Tongue (tissue), 2 donors: ENCODE results near the gene SLC37A1. TPM values are rescaled to one million over a fixed set of nuclear protein-coding genes. Genes with fewer than 3 reads are reported as not detected.

Experiments used
- DNase-seq: peaks from one replicate; pipeline ENCODE4 v3.0.0-alpha.2; 2015
- total RNA-seq: library from RNA; depleted of rRNA; stranded (reverse); fragments of >200 nt; gene quantifications from one replicate; pipeline ENCODE4 v1.2.3, GENCODE V29; 2014

SLC37A1 gene
- total RNA-seq, 1 donor from 2014 or later = 12.7 TPM

- no peak for DNase-seq
These were observed 65.2 kb downstream of the SLC37A1 start for GRCh38 chr21:42578761-42579415.

DNA sequence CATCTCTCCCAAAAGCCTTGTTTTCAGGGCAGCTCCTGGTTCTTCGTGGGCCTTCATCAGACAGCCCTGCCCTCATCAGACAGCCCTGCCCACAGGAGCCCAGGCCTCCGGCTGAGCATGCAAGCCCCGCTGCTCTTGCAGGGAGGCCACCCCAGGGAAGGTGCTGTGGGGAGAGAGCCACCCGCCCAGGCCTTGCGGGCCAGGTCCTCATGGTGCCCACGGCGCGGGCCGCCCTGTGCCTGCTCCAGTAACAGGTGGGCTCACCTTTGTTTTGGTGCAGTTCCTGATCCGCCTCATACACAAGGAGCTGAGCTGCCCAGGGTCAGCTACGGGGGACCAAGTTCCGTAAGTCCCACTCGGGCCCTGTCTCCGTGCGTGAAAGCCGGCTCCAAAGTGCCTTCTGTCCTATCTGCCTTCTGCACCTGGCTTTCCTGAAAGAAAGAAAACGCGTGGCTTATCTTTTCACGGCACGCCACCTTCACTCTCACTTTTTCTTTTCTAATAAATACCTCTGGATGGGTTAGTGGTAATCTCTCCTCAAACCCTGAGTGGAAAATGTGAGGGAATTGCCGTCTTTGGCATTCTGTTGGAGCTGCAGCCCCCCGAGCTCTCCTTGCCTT is 65.9 kb downstream of the SLC37A1 start:
- no peak for DNase-seq

GRCh38 chr21:42580076-42580792 is 66.6 kb downstream of the SLC37A1 start:
- no peak for DNase-seq

DNA sequence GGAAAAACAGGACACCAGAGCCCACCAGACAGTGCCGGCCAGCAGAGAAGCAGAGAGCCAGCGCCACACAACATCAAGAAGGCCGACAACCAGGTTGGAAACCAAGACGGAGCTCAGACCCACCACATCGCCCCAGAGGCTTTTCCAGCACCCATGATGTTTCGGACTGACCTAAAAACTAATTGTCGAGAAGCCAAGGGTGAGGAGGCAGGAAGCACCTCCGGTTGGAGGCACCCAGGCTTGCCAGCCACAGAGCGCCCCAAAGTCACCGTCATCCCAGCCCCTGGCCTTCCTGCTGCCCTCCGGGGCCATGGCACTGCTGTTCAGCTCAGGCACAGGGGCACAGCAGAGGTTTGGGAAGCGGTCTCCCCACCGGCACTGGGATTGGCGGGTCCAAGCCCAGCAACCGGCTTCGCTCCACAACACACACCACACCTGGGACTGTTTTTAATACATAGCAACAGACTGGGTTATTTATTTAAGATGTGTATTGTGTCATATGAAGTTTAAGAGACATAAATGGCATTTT is 67.2 kb downstream of the SLC37A1 start:
- DNase-seq = peak; percentile 60

DNA sequence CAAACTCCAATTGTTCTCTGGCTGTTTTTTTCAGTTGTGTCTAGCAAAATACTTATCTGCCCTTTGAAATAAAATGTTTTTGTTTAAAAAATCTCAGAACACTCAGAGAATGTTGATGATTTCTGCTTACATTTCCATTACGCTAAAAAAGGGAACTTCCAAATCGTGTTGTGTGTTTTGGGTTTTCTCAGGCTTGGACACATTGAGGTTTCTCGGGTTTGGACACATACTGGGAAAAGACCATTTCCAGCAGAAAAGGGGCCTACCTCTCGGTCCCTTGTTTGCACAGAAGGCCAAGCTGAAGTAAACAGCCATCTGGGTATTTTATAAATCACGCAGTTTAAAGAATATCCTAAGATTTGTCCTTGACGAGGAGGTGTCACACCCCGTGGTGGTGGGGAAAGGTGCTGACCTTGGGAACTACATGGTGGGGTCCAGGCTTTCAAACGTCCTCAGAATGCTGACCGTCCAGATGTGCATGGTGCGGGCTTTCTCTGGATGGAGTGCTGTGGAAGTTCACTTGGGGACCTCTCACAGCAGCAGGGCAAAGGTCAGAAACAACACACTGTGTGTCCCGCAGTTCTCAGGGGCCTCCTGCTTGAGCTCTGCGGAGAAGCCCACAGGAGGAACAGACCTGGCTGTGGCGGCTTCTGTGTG is 67.8 kb downstream of the SLC37A1 start:
- DNase-seq = peak; percentile 20

DNA sequence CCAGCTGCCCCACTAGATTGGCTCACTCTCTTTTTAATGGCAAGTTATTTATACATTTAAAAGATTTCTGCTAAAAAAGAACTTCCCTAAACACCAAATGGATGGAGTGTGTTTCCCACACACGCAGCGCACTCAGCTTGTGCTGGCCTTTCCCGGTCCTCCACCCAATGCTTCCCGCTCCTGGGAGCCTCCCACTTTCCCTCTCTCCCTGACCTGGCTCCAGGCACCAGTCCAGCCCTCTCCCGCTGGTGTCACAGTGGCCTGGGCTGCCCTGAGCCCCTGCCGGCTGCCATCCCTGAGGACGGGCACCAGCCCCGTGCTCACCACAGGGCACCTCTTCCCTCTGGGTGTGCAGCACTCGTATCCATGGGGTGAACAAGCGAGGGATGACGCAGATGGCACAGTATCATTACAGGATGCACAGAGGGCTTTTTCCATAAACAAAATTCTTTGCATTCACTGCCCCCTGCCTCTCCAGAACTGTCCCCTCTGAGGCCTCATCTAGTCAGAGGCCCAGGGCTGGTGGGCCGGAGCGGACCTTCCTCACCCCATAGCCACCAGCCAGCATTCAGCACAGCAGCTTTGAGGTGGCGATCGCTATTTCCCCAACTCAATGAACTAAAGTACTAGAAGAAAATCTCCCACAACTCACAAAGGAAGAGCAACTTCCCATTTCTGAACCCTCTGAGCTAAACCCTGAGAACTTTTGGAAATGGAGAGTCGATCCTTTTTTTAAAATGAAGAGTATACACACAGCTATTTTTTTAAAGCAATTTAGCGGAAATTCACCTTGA is 68.5 kb downstream of the SLC37A1 start:
- DNase-seq = peak; percentile 37

GRCh38 chr21:42582787-42583476 is 69.3 kb downstream of the SLC37A1 start:
- no peak for DNase-seq

- DNase-seq = no peak
These were observed 70.0 kb downstream of the SLC37A1 start for GRCh38 chr21:42583477-42584295.

DNA sequence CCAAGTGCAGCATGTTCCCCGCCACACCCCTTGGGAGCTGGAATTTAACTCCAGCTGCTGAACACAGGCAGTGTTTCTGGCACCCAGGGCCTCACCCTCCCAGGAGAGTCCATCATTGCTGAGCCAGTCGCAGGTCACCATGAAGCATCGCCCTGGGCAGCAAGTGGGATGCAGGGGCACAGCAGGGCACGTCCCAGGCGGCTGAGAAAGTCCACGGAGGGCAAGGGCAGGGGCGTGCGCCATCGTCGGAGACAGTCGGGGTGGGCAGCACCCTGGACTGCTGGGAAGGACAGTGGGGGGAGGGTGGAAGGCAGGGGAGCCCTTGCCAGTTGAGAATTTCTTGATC is 70.6 kb downstream of the SLC37A1 start:
- DNase-seq = no peak

- no peak for DNase-seq
These were observed 72.2 kb downstream of the SLC37A1 start for GRCh38 chr21:42585881-42586280.

- no peak for DNase-seq
These were observed 72.8 kb downstream of the SLC37A1 start for GRCh38 chr21:42586406-42586805.

GRCh38 chr21:42587036-42587435 is 73.4 kb downstream of the SLC37A1 start:
- DNase-seq = no peak

- DNase-seq = no peak
These were observed 76.9 kb downstream of the SLC37A1 start for GRCh38 chr21:42590431-42591131.

GRCh38 chr21:42591170-42591869 is 77.7 kb downstream of the SLC37A1 start:
- no peak for DNase-seq

DNA sequence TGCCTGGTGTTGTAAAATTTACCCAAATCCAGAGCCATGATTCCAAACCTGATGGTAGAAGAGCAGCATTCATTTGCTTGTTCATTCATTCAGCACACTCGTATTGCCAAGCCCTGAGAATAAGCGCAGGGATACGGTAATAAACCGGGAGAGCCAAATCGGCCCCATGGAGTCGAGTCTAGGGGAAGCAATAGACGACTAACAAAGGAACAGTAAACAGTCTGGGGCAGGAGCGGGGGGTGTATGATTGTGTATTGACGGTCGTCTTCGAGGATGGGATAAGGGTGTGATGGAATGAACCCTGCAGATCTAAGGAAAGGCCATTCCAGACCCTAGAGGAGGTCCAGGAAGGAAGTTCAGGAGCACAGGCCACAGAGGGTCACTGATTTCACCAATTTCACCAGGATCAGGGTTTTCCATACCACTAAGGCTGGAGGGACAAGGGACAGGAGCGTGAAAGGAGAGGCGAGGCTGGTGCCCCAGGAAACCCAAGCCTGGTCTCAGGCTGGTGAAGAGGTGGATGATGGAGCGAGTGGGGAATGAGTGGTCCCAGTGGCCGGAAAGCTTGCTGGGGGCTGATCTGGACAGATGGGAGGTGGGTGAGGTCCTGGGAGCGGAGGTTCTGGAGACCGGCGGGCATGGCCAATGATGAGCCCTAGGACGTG is 78.6 kb downstream of the SLC37A1 start:
- DNase-seq = no peak

DNA sequence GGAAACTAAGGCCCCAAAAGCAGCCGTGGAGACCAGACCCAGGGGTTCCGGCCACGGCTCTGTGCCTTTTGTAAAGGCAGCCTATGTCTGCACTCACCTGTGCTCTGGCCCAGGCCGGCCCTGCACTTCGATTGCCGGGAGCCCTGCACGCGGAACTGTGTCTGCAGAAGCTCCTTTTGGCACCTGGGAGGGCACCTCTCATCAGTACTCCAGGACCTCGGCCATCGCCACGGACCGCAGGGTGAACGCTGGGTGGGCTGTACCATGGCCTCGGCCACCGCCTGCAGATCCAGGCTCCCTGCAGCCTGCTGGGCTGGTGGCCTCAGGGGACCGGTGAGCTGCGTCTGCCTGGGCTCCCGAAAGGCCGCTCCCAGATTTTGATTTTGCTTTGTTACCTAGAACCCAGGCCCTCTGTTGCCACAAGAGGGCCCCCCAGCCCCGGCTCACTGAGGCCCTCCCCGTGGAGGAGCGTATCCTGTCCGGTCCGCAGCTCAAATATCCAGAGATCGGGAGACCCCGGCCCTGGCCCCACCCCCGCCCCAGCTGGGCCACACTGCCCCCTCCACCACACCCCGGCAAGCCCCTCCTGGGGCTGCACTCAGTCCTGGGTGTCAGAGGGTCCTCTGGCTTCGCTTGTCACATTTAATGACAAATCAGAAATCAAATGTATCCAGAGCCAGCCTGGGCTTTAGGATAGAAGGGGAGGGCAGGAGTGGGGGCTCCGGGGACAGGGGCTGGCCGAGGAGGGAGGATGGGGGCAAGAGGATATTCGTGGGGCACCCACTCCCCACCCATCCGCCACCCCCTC is 79.6 kb downstream of the SLC37A1 start:
- peak; percentile 85 for DNase-seq

GRCh38 chr21:42594616-42595282 is 81.1 kb downstream of the SLC37A1 start:
- DNase-seq = no peak
